Neural progenitor cell (in vitro differentiated cells): ENCODE results near the gene MYOT.

Experiments
- CTCF ChIP-seq: fragments of 200-600 bp; sonication (generic); IDR thresholded peaks from 2 replicates; pipeline ENCODE4 v1.5.1; 2017; ENCODE audit warnings: antibody characterized with exemption, mild to moderate bottlenecking
- EZH2 ChIP-seq: fragments of 200-600 bp; sonication (generic); IDR thresholded peaks from 2 replicates; pipeline ENCODE4 v1.6.1; 2017; ENCODE audit warnings: antibody characterized with exemption, mild to moderate bottlenecking, moderate library complexity
- EZH2phosphoT487 ChIP-seq: fragments of 200-600 bp; sonication (generic); IDR thresholded peaks from 2 replicates; pipeline ENCODE4 v1.6.1; 2017; ENCODE audit warnings: antibody characterized with exemption

- TF ChIP-seq CTCF, result no peak
- no peak for TF ChIP-seq EZH2
- TF ChIP-seq EZH2phosphoT487, result no peak
These were observed 9.3 kb upstream of the MYOT start for GRCh38 chr5:137858223-137858916.
